ENCODE measurements around the gene STK11.

DNA sequence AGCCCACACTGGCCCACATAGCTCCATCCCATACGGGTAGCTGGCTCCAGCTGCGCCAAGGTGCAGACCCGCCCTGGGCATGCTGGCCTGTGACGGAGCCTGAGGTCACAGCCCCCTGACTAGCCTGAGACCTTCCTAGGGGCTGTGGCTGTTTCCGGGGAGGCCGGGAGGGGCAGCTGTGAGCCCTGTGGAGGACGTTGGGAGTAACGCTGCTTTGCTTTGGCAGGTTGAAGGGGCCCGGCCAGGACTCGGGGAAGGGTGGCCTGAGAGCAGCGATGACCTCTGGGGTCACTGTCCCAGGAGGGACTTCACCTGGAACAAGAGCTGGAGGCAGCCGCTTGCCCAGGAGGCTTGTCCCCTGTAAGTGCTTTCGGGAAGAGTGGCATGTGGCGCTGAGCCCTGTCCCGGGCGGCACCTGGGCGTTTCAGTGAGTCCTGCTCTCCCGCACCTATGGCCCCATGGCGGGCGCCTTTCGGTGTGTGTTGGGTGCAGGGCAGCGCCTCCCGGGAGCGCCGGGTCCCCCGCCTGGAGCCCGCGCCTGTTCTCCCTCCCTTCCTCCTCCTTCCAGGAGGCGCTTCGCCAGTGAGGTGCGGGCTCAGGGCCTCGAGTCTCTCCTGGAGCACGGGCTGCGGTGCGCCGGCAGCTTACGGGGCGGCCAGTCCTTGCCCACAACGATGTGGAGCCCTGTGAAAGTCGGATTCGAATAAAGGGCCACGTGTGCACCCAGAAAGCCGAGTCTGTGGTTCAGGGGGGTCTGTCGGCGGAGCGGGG lies 68.7 kb downstream of the STK11 start:
- TF ChIP-seq, protein P1, sequence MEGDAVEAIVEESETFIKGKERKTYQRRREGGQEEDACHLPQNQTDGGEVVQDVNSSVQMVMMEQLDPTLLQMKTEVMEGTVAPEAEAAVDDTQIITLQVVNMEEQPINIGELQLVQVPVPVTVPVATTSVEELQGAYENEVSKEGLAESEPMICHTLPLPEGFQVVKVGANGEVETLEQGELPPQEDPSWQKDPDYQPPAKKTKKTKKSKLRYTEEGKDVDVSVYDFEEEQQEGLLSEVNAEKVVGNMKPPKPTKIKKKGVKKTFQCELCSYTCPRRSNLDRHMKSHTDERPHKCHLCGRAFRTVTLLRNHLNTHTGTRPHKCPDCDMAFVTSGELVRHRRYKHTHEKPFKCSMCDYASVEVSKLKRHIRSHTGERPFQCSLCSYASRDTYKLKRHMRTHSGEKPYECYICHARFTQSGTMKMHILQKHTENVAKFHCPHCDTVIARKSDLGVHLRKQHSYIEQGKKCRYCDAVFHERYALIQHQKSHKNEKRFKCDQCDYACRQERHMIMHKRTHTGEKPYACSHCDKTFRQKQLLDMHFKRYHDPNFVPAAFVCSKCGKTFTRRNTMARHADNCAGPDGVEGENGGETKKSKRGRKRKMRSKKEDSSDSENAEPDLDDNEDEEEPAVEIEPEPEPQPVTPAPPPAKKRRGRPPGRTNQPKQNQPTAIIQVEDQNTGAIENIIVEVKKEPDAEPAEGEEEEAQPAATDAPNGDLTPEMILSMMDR (conservative IDR thresholded peaks at IDR 0.05; ENCODE audit: low read length), result no peak
- TF ChIP-seq EZH2phosphoT487 (IDR thresholded peaks at IDR 0.05; ENCODE audit: borderline replicate concordance), result no peak

Measured in Loucy (cell line).